Ovary (tissue), 9 donors: Measurements from ENCODE around the gene SH2D4B. TPM values are rescaled to one million over a fixed set of nuclear protein-coding genes. Genes with fewer than 3 reads are reported as not detected.

Experiments
- DNase-seq, 5 donors: peaks; one replicate each; pipeline ENCODE4 v3.0.0-alpha.2; 2019 to 2020
- H3K27ac ChIP-seq, 2 donors: fragments of 200-600 bp; one replicate each; pipeline versions ENCODE4 v1.5.1 to v1.8.0; 2019 to 2022
- H3K27me3 ChIP-seq: fragments of 200-600 bp; one replicate; pipeline ENCODE4 v1.8.0; 2022
- H3K36me3 ChIP-seq: fragments of 200-600 bp; sonication (generic); one replicate; pipeline ENCODE4 v1.5.1; 2019
- H3K4me1 ChIP-seq: one replicate; pipeline ENCODE4 v1.8.1; 2013; ENCODE audit warnings: mild to moderate bottlenecking, moderate library complexity; ENCODE audit not compliant: insufficient read depth
- H3K4me3 ChIP-seq: fragments of 200-600 bp; sonication (generic); one replicate; pipeline ENCODE4 v1.5.1; 2017
- H3K9me3 ChIP-seq, 2 donors: fragments of 200-600 bp in 1 of 2; sonication (generic) in 1 of 2; one replicate each; pipeline versions ENCODE4 v1.5.1 to v1.8.1; 2013 to 2019; ENCODE audit warnings: mild to moderate bottlenecking in 1 of 2, moderate library complexity in 1 of 2
- CTCF ChIP-seq, 3 donors: fragments of 450-650 bp in 2 of 3; fragments of 200-600 bp in 1 of 3; IDR thresholded peaks; one replicate each; pipeline versions ENCODE4 v1.5.1 to v1.8.0; 2016 to 2022; ENCODE audit warnings: antibody characterized with exemption in 3 of 3, mild to moderate bottlenecking in 1 of 3
- EP300 ChIP-seq: sonication (generic); formaldehyde crosslinking; IDR thresholded peaks from one replicate; pipeline ENCODE4 v1.6.1; 2017; ENCODE audit warnings: antibody characterized with exemption
- POLR2A ChIP-seq: fragments of 450-650 bp; IDR thresholded peaks from one replicate; pipeline ENCODE4 v1.6.1; 2017; ENCODE audit warnings: antibody characterized with exemption, mild to moderate bottlenecking, moderate library complexity
- WGBS, 3 donors: extraction: QIAGEN DNeasy Blood & Tissue Kit in 1 of 3; methylation state at CpG; one replicate each; pipeline versions ENCODE4 v1.1.5 to v1.1.7; 2013 to 2017; 5-methylcytosine and 5-hydroxymethylcytosine counted together
- intact Hi-C, 4 donors: fragments of 100-400 bp; cut with DNase I; formaldehyde crosslinking; loops; one replicate each; pipeline versions ENCODE4 v1.11.0 to v1.15.1; 2022 to 2023
- polyA plus RNA-seq, 2 donors: library from polyadenylated mRNA; stranded (reverse); fragments of 200-250 nt in 1 of 2; fragments of 350-450 nt in 1 of 2; fragmentation: Illumina TruSeq in 1 of 2; extraction: RNeasy Lipid Tissue Mini Kit (QIAGEN cat#74804) in 1 of 2; gene quantifications; one replicate each; pipeline ENCODE4 v1.2.3, GENCODE V29; 2013 to 2014
- total RNA-seq, 7 donors: library from RNA; depleted of rRNA in 2 of 7; stranded (reverse); fragments of >200 nt in 2 of 7; fragmentation: NEBNext Ultra II Directional in 3 of 7; extraction: Animal tissue kit (Norgen Biotek cat#: 25700) in 3 of 7; gene quantifications; one replicate each; pipeline versions ENCODE4 v1.1.0 to v1.2.4, GENCODE V29; 2016 to 2023
- donor health status: DM: no; HTN: no; CAD: no; lungs with moderate emphysema.
- donor health status: DM: no; HTN: no; CAD: no.
- donor health status: Bipolar disorder and iron deficiency.
- donor health status: DM: yes; HTN: yes; CAD: no.
- donor health status: DM: no; HTN: no; CAD: no.
- donor health status: DM: yes; HTN: yes; CAD: no.

Gene SH2D4B
- total and polyA plus RNA-seq, 9 donors = 0.05 to 0.53 (median 0.10) TPM; not detected in 5

GRCh38 chr10:80617807-80618206 is 80.1 kb downstream of the SH2D4B start:
- TF ChIP-seq EP300 (no peak), POLR2A (no peak), CTCF (IDR thresholded peaks at IDR 0.05) (no peak)
- Histone ChIP-seq H3K4me3 (no peak overlapping the region), H3K4me1 (no peaks in the 10 kb centered on the region), H3K9me3 (no peaks in the 10 kb centered on the region), H3K27ac (no peak overlapping the region), H3K36me3 (no peaks in the 10 kb centered on the region), H3K27me3 (no peaks in the 10 kb centered on the region)
- DNase-seq = no peak
- 75 to 89% (median 82%) methylated on average over 3 of the region's 3 CpGs for WGBS, 3 donors
- intact Hi-C loops = no loop called here

- no peak for DNase-seq
- no peaks in the 10 kb centered on the region for H3K27me3 ChIP-seq
- H3K4me1 ChIP-seq = no peaks in the 10 kb centered on the region
- H3K36me3 ChIP-seq = no peaks in the 10 kb centered on the region
- WGBS, 3 donors = 85 to 91% (median 88%) methylated on average over 5 of the region's 5 CpGs
- no peak for TF ChIP-seq CTCF (IDR thresholded peaks at IDR 0.05)
- TF ChIP-seq POLR2A = no peak
- TF ChIP-seq EP300 = no peak
- no peak overlapping the region for H3K27ac ChIP-seq
- H3K4me3 ChIP-seq = no peak overlapping the region
- intact Hi-C loops = no loop called here
- H3K9me3 ChIP-seq = no peaks in the 10 kb centered on the region
Observed at GRCh38 chr10:80619036-80619435, 81.3 kb downstream of the SH2D4B start.

GRCh38 chr10:80622153-80622552 is 84.5 kb downstream of the SH2D4B start:
- Histone ChIP-seq H3K36me3 (no peaks in the 10 kb centered on the region), H3K4me3 (no peak overlapping the region), H3K27me3 (no peaks in the 10 kb centered on the region), H3K9me3 (no peaks in the 10 kb centered on the region), H3K27ac (no peak overlapping the region), H3K4me1 (no peaks in the 10 kb centered on the region)
- WGBS, 3 donors = 72 to 86% (median 76%) methylated on average over 3 of the region's 3 CpGs
- TF ChIP-seq EP300 (no peak), CTCF (IDR thresholded peaks at IDR 0.05) (no peak)
- DNase-seq = no peak
- intact Hi-C loops = no loop called here

DNA sequence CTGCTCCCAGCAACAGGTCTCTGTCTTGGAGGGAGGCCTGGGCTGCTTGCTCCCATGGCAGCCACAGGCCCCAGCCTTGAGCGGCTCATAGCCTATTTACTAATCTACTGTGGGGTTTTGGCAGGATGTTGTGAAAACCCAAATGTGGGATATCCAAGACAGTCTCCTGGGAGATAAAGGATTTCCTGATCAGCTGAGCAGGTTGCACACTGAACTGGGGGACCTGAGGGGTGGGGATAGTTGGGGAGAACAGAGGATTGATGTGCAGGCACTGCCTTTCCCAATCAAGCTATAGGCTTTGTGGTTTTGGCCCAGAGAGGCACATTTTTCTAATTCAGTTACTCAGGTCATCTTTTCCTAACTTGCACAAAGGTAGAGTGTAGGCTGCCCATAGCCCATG is 92.6 kb downstream of the SH2D4B start:
- DNase-seq = no peak
- TF ChIP-seq EP300 (no peak), POLR2A (no peak), CTCF (IDR thresholded peaks at IDR 0.05) (no peak)
- 48 to 70% (median 67%) methylated on average over 1 of the region's 1 CpG for WGBS, 3 donors
- H3K36me3 ChIP-seq = no peaks in the 10 kb centered on the region
- no peaks in the 10 kb centered on the region for H3K9me3 ChIP-seq
- H3K4me3 ChIP-seq = no peak overlapping the region
- no peaks in the 10 kb centered on the region for H3K27me3 ChIP-seq
- H3K4me1 ChIP-seq = no peaks in the 10 kb centered on the region
- intact Hi-C loops = no loop called here
- H3K27ac ChIP-seq = no peak overlapping the region

- H3K4me1 ChIP-seq = no peaks in the 10 kb centered on the region
- no peak for DNase-seq
- H3K27me3 ChIP-seq = no peaks in the 10 kb centered on the region
- TF ChIP-seq EP300 (no peak), CTCF (IDR thresholded peaks at IDR 0.05) (no peak), POLR2A (no peak)
- intact Hi-C loops = no loop called here
- H3K27ac ChIP-seq = no peak overlapping the region
- WGBS, 3 donors = 86 to 94% (median 94%) methylated on average over 7 of the region's 7 CpGs
- H3K9me3 ChIP-seq = no peaks in the 10 kb centered on the region
- no peaks in the 10 kb centered on the region for H3K36me3 ChIP-seq
- no peak overlapping the region for H3K4me3 ChIP-seq
Observed at GRCh38 chr10:80632742-80633141, 95.0 kb downstream of the SH2D4B start.
